ENCODE results near the gene NSUN2.
"Not testable (repeated sequence)": the region's sequence is repeated elsewhere in the genome, so short reads cannot be mapped to it uniquely, and the experiment has no call there.

Gene NSUN2

GRCh38 chr5:6659941-6660684 is 27.3 kb upstream of the NSUN2 start:
- no peak overlapping the region for H3K4me3 Mint-ChIP-seq
- peaks cover 53% of the 10 kb centered on the region for H3K36me3 Mint-ChIP-seq (ENCODE audit: low read depth)
- peaks cover 10% of the 10 kb centered on the region for H3K9me3 Mint-ChIP-seq
- peaks cover 4% of the 10 kb centered on the region for H3K4me1 Mint-ChIP-seq (ENCODE audit: low read depth)
- DNase-seq: no peak
- no peak overlapping the region for H3K27ac Mint-ChIP-seq
- no peaks in the 10 kb centered on the region for H3K27me3 Mint-ChIP-seq

GRCh38 chr5:6656680-6657079 is 23.8 kb upstream of the NSUN2 start:
- no peak overlapping the region for H3K27ac Mint-ChIP-seq
- peaks cover 74% of the 10 kb centered on the region for H3K36me3 Mint-ChIP-seq (ENCODE audit: low read depth)
- H3K4me1 Mint-ChIP-seq (ENCODE audit: low read depth): peaks cover 4% of the 10 kb centered on the region
- H3K4me3 Mint-ChIP-seq: no peak overlapping the region
- DNase-seq: no peak
- H3K27me3 Mint-ChIP-seq: no peaks in the 10 kb centered on the region
- H3K9me3 Mint-ChIP-seq: peaks cover 10% of the 10 kb centered on the region

- Mint-ChIP-seq H3K4me3 (no peak overlapping the region), H3K27ac (no peak overlapping the region), H3K27me3 (no peaks in the 10 kb centered on the region), H3K4me1 (ENCODE audit: low read depth) (peaks cover 4% of the 10 kb centered on the region), H3K36me3 (ENCODE audit: low read depth) (peaks cover 71% of the 10 kb centered on the region), H3K9me3 (peaks cover 10% of the 10 kb centered on the region)
- DNase-seq: no peak
Observed at GRCh38 chr5:6655432-6655831, 22.6 kb upstream of the NSUN2 start.

GRCh38 chr5:6652025-6652424 is 19.2 kb upstream of the NSUN2 start:
- Mint-ChIP-seq H3K36me3 (ENCODE audit: low read depth) (peaks cover 52% of the 10 kb centered on the region), H3K4me1 (ENCODE audit: low read depth) (no peaks in the 10 kb centered on the region), H3K27ac (no peak overlapping the region), H3K4me3 (no peak overlapping the region), H3K9me3 (peaks cover 13% of the 10 kb centered on the region), H3K27me3 (no peaks in the 10 kb centered on the region)
- DNase-seq: no peak

- no peak overlapping the region for H3K27ac Mint-ChIP-seq
- H3K4me1 Mint-ChIP-seq (ENCODE audit: low read depth): no peaks in the 10 kb centered on the region
- peaks cover 6% of the 10 kb centered on the region for H3K9me3 Mint-ChIP-seq
- no peaks in the 10 kb centered on the region for H3K27me3 Mint-ChIP-seq
- H3K36me3 Mint-ChIP-seq (ENCODE audit: low read depth): peaks cover 38% of the 10 kb centered on the region
- no peak for DNase-seq
- no peak overlapping the region for H3K4me3 Mint-ChIP-seq
Observed at GRCh38 chr5:6649681-6650080, 16.8 kb upstream of the NSUN2 start.

- Mint-ChIP-seq H3K4me3 (no peak overlapping the region), H3K27me3 (no peaks in the 10 kb centered on the region), H3K9me3 (peaks cover 6% of the 10 kb centered on the region), H3K4me1 (ENCODE audit: low read depth) (no peaks in the 10 kb centered on the region), H3K27ac (no peak overlapping the region), H3K36me3 (ENCODE audit: low read depth) (peaks cover 39% of the 10 kb centered on the region)
- DNase-seq: no peak
Observed at GRCh38 chr5:6649186-6649585, 16.3 kb upstream of the NSUN2 start.

- not testable (repeated sequence) for H3K4me1 Mint-ChIP-seq (ENCODE audit: low read depth); DNase-seq; H3K27ac Mint-ChIP-seq; H3K4me3 Mint-ChIP-seq; H3K9me3 Mint-ChIP-seq; H3K27me3 Mint-ChIP-seq
- H3K36me3 Mint-ChIP-seq (ENCODE audit: low read depth): peaks cover 24% of the 10 kb centered on the region
Observed at GRCh38 chr5:6645571-6646362, 12.9 kb upstream of the NSUN2 start.

- no peaks in the 10 kb centered on the region for H3K27me3 Mint-ChIP-seq
- H3K36me3 Mint-ChIP-seq (ENCODE audit: low read depth): peaks cover 24% of the 10 kb centered on the region
- no peaks in the 10 kb centered on the region for H3K4me1 Mint-ChIP-seq (ENCODE audit: low read depth)
- no peak for DNase-seq
- no peak overlapping the region for H3K4me3 Mint-ChIP-seq
- peaks cover 4% of the 10 kb centered on the region for H3K9me3 Mint-ChIP-seq
- H3K27ac Mint-ChIP-seq: no peak overlapping the region
Observed at GRCh38 chr5:6644794-6645241, 12.0 kb upstream of the NSUN2 start.

GRCh38 chr5:6642655-6643054 is 9.8 kb upstream of the NSUN2 start:
- Mint-ChIP-seq H3K4me3 (no peak overlapping the region), H3K27ac (no peak overlapping the region), H3K27me3 (no peaks in the 10 kb centered on the region), H3K36me3 (ENCODE audit: low read depth) (peaks cover 21% of the 10 kb centered on the region), H3K9me3 (peaks cover 2% of the 10 kb centered on the region), H3K4me1 (ENCODE audit: low read depth) (no peaks in the 10 kb centered on the region)
- no peak for DNase-seq

- DNase-seq: no peak
- H3K4me3 Mint-ChIP-seq: no peak overlapping the region
Observed at GRCh38 chr5:6638236-6638635, 5.4 kb upstream of the NSUN2 start.

GRCh38 chr5:6637590-6637989 is 4.7 kb upstream of the NSUN2 start:
- DNase-seq: no peak
- H3K27ac Mint-ChIP-seq: no peak overlapping the region
- peaks cover 4% of the 10 kb centered on the region for H3K4me1 Mint-ChIP-seq (ENCODE audit: low read depth)
- no peak overlapping the region for H3K4me3 Mint-ChIP-seq
- no peaks in the 10 kb centered on the region for H3K9me3 Mint-ChIP-seq
- H3K36me3 Mint-ChIP-seq (ENCODE audit: low read depth): peaks cover 16% of the 10 kb centered on the region
- no peaks in the 10 kb centered on the region for H3K27me3 Mint-ChIP-seq

More at GRCh38 chr5:6638236-6638635, 5.4 kb upstream of the NSUN2 start:
- Mint-ChIP-seq H3K36me3 (ENCODE audit: low read depth) (peaks cover 12% of the 10 kb centered on the region), H3K27me3 (no peaks in the 10 kb centered on the region), H3K4me1 (ENCODE audit: low read depth) (peaks cover 4% of the 10 kb centered on the region), H3K27ac (no peak overlapping the region), H3K9me3 (no peaks in the 10 kb centered on the region)

GRCh38 chr5:6637022-6637421 is 4.2 kb upstream of the NSUN2 start:
- H3K27me3 Mint-ChIP-seq: no peaks in the 10 kb centered on the region
- peaks cover 4% of the 10 kb centered on the region for H3K4me1 Mint-ChIP-seq (ENCODE audit: low read depth)
- H3K27ac Mint-ChIP-seq: no peak overlapping the region
- no peaks in the 10 kb centered on the region for H3K9me3 Mint-ChIP-seq
- no peak for DNase-seq
- H3K36me3 Mint-ChIP-seq (ENCODE audit: low read depth): peaks cover 22% of the 10 kb centered on the region
- H3K4me3 Mint-ChIP-seq: no peak overlapping the region

GRCh38 chr5:6636293-6636692 is 3.4 kb upstream of the NSUN2 start:
- no peak overlapping the region for H3K4me3 Mint-ChIP-seq

GRCh38 chr5:6634788-6635430 is 2.1 kb upstream of the NSUN2 start:
- Mint-ChIP-seq H3K36me3 (ENCODE audit: low read depth) (peaks cover 41% of the 10 kb centered on the region), H3K4me3 (peak overlapping the region; percentile 99), H3K9me3 (no peaks in the 10 kb centered on the region), H3K27me3 (no peaks in the 10 kb centered on the region), H3K27ac (no peak overlapping the region), H3K4me1 (ENCODE audit: low read depth) (peaks cover 22% of the 10 kb centered on the region)
- no peak for DNase-seq

More at GRCh38 chr5:6636293-6636692, 3.4 kb upstream of the NSUN2 start:
- H3K27ac Mint-ChIP-seq: no peak overlapping the region
- no peaks in the 10 kb centered on the region for H3K9me3 Mint-ChIP-seq
- H3K36me3 Mint-ChIP-seq (ENCODE audit: low read depth): peaks cover 29% of the 10 kb centered on the region
- no peaks in the 10 kb centered on the region for H3K27me3 Mint-ChIP-seq
- no peak for DNase-seq
- peaks cover 8% of the 10 kb centered on the region for H3K4me1 Mint-ChIP-seq (ENCODE audit: low read depth)

GRCh38 chr5:6634306-6634705 is 1.5 kb upstream of the NSUN2 start:
- Mint-ChIP-seq H3K36me3 (ENCODE audit: low read depth) (peaks cover 47% of the 10 kb centered on the region), H3K4me3 (peak overlapping the region; percentile 99), H3K9me3 (no peaks in the 10 kb centered on the region), H3K4me1 (ENCODE audit: low read depth) (peaks cover 28% of the 10 kb centered on the region), H3K27ac (peak overlapping the region; percentile 83), H3K27me3 (no peaks in the 10 kb centered on the region)
- no peak for DNase-seq
